HG03565 (cell line): ENCODE data around the gene PRRT4.

Source experiments
- ATAC-seq: cut with Tn5 transposase; IDR thresholded peaks from one replicate; pipeline ENCODE4 v1.9.1; 2021; ENCODE audit warnings: mild to moderate bottlenecking, moderate library complexity; ENCODE audit not compliant: unreplicated experiment

The PRRT4 gene

DNA sequence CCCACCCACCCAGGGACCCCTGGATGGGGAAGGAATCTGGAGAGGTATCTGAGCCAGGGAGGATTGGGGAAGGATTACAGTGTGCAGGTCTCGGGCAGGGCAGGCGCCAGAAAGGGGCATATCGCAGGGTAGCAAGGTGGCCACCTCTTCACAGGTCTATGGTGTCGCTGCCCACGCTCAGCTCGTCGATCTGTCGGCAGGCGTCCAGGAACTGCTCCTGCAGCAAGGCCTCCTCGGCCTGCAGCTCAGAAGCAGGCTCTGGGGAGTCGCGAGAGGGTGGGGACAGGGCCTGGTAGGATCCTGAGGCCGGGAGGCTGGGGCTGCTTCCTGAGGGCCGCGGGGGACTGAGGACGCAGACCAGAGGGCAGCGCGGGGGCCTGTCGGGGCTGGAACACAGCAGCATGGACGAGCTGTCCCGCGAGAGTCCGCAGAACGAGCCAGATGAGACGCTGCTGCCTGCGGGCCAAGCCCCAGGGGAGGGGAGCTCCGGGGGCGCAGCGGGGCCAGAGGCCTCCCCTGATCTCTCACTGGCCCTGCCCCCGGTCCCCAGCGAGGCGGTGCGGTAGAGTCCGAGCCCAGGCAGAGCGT, 10.7 kb downstream of the PRRT4 start:
- no peak for ATAC-seq

DNA sequence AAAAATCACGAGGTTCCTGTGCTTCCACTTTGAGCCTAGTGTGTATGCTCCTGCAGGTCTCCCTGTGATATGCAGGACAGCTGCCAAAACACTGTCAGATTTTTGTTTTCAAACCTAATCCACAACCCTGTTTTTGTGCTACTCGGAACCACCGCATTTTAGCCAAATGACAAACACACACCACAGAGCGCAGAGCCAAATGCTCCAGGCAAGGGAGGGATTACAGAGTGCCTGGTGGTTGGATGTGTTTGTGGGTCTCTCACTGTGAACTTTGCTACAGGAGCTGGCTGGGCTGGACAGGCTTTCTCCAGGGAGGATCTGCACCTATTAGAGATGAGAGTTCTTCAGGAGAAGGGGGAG, 12.0 kb downstream of the PRRT4 start:
- ATAC-seq: no peak

DNA sequence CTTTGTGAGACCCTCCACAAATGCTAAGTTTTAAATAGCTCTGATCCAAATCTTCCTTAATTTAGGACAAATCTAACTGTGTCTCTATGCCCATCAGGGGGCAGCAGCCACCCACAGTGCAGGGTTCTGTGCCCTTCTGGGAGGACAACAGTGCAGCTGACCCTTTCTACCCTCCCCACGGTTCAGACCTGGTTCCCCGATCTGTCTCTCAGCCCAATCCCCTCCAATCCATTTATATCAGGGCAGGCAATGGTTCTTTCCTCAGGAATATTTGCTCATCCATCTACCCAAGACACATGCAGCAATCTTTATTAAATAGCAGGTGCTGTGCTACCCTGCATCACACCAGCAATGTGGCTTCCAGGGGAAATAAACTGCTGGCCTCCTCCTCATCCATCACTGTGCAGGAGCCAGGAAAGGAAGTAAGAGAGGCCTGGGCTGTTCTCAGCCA, 13.8 kb downstream of the PRRT4 start:
- ATAC-seq: no peak

DNA sequence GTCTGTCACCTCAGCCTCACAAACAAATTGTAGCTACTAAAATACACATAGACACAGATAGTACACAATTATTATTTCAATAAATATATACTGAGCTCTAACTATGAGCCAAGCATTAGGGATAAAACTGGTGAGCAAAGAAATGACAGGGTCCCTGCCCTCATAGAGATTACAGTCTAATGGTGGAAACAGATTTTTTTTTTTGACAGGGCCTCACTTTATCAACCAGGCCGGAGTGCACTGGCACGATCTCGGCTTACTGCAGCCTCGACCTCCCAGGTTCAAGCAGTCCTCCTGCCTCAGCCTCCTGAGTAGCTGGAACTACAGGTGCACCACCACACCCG, 17.1 kb downstream of the PRRT4 start:
- ATAC-seq: no peak

DNA sequence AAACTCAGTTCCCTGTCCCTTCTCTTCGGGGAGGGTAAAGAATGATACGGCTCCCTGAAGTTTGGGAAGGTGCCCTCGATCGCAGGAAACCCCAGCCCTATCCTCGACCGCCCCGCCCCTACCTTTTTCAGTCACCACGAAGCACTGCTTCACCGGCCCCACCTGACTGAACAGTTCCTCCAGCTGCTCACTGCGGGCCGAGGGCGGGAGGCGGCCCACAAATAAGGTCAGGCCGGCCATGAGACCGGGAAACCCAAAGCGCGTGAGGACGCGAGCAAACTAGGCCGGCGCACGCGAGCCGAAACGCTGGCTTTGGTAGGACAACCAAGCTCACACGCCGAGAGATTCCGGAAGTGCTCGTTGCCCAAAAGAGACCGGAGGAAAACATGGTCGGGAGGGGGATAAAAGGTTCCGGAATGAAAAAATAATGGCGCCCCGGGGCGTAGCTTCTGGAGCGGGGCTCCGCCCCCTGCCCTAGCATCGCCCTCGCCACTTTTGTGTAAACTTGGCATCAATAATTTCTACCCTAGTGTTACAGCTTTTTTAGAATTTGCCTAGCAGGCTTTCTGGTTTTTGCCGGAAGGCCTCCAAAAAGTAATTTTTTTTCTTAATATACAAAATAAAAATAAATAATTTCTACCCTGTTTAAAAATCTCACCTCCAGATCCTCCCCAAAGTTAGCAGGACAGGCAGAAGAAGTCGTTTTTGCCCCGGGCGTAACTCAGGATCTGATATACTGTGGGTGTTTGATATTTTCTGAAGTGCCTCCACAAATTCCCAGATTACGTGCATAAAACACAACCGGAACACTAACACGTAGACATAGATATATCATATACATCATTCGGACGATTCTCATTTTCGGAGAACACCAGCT, 17.7 kb downstream of the PRRT4 start, which contains the start of gene RBM28:
Gene RBM28, minus strand, starts transcription at position 355 of the 877 bp plus-strand sequence. Its CDS starts 115 bp downstream, at position 240.
- ATAC-seq: peak; percentile 86

DNA sequence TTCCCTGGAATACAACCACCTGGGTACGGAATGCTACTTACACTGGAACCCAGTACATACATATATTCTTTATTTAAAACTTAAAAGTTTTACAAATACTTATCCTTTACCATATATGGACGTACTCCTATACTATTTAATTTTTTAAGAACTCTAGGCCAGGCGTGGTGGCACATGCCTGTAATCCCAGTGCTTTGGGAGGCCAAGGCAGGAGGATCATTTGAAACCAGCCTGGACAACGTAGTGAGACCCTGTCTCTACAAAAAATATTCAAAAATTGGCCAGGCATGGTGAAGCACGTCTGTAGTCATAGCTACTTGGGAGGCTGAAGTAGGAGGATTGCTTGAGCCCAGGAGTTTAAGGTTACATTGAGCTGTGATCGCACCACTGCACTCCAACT, 19.8 kb downstream of the PRRT4 start:
- ATAC-seq: no peak

DNA sequence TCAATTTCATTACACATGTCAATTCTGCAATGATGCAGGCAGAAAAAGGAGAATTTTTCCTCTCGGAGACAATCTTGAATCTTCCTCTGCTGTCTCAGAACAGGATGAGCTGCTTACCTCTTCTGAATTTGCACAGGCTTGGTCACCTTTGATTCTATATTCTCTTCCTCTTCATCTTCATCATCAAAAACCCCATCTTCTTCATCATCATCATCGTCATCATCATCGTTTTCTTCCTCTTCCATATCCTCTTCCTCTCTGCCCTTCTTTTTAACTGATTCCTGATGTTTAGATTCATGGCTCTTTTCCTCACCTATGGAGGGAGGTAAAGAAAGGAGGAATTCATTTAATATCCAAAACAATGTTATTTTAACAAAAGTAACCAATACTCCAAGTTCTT, 25.8 kb downstream of the PRRT4 start:
- ATAC-seq: no peak

DNA sequence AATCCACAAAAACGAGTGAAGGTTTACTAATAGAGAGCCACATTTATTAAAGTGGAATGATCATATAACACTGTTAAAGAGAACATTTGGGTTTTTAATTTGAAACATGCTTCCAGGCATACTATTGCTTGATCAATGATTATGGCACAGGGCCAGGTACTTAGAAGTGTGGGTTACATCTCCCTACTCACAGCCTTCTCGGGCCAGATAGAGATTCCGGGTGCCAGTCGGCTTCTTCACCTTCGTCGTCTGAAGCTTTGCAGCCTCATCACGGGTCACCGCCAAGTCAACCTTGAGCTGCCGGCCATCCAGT, 37.2 kb downstream of the PRRT4 start:
- ATAC-seq: no peak

DNA sequence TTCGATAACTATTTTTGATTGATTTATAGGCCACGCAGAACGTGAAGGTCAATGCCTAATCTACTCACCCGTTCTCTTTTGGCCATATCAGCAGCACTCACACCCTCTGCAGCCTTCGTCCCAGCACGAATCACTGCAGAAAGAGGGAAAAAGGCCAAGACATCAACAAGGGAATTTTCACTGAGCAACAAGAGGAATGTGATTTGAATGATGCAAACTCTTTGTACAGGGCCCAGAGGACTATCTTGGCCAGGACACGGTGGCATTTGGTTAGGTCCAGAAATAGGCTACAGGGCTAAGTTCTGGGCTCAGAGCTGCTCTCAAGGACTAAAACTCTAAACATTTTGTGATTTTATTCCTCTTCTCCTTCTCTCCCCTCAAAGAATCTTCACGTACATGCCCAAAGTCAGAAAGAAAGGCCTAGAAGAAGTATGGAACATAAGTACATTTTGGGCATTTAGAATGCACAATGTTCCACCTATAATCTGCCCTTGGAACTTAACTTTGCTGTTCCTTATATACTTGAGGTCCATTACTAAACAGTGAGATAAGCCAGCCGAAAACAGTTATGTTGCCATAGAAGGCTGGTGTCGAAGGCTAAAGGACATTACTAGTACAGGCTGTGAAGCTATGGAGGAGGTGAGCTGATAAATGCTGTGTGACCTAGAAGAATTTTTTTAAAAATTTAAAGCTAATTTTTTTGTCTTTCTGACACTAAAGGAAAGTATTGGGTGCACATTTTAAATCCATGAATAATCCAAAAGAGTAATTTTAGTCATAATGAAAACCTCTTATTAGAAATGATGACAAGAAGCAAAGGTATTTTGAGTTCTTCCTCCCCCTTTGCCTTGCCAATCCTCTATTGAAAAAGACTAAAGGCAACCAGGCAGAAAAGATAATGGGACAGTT, 37.8 kb downstream of the PRRT4 start:
- no peak for ATAC-seq

DNA sequence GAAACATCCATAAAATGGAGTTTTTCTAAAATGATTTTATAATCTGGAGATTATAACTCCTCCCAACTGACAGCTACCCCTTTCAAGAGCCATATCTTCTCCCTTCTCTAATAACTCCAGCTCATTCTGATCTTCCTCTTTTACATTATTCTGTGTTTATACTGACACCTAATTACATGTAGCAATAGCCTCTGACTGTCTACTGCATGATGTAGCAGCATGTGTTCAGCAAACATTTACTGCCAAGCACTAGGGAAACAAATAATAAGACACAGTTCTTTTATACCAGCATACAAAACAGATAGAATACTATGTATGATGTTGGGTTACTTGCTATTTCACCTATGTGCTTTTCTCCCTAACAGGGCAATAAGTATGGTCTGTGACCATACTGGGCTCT, 38.5 kb downstream of the PRRT4 start:
- no peak for ATAC-seq

DNA sequence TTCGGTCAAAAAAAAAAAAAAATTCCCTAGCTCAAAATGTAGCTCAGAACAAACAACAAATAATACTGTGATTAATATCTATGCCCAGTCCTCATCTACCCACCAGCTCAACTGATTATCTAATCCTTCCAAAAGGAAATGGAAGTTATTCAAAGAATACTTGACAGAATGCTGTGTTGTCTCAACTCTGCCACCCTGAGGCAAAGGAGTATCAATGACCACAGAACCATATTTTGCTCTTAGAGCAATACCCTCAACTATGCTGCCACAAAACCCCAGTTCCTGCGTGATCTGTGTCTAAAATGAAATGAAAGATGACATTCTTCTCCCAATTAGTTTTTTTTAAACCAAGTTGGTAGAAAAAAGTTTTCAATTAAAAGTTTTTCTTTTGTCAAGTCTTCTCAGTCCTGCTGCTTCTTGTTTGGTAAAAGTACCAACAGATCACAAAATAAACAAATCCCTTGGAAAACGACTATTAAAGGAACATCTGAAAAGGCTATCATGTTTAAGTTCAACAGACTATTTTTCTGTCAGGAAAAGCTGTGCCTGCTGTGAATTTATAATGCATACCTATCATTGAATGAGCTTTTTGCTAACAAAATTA, 39.3 kb downstream of the PRRT4 start:
- ATAC-seq: peak; percentile 40

DNA sequence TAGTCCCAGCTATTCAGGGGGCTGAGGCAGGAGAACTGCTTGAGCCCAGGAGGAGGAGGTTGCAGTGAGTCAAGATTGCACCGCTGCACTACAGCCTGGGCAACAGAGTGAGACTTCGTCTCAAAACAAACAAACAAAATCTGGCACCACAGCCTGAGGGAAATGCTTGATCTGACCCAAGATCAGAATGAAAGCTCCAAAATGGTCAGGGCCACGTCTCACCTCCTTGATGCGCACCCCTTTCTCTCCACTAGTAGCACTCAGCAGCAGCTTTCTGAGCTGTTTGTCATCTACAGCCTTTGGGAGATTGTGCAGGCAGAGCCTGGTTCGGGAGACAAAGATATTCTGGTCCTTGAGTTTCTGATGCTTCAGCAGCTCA, 40.5 kb downstream of the PRRT4 start:
- ATAC-seq: no peak

DNA sequence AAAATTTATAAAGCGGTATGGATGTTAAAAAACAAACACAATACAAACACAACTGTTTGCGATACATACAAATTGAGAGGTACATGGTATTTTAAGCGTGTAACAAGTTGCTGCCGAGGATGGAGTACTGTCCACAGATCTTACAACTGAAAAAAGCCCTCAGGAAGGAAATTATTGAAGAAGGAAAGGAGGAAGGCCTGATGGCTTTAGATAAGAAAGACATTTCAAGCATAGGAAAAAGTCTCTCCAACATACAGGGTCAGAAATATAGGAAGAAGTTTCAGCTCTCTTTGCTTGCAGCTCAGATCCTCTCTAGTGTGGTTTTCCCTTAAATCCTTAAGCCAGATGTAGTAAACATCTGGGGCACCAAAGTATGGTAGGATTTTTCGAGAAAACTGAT, 42.8 kb downstream of the PRRT4 start:
- no peak for ATAC-seq

DNA sequence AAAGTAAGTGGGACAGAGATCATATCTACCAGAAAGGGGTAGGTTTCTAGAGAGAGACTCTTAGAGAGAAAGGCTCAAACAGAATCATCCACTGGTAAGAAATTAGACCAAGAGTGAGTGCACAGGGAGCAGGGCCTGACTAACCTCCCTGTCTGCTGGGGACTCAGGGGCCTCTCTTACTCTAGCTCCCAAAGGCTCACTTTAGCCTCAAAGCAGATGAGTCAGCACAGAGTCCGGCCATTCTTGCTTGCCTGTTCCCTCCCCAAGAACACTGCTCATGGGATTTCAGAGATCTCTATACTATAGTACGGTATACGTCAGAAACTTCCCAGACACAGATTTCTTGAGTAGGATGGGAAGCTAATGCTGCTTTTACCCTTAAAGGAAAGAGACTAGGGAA, 50.5 kb downstream of the PRRT4 start:
- ATAC-seq: no peak

DNA sequence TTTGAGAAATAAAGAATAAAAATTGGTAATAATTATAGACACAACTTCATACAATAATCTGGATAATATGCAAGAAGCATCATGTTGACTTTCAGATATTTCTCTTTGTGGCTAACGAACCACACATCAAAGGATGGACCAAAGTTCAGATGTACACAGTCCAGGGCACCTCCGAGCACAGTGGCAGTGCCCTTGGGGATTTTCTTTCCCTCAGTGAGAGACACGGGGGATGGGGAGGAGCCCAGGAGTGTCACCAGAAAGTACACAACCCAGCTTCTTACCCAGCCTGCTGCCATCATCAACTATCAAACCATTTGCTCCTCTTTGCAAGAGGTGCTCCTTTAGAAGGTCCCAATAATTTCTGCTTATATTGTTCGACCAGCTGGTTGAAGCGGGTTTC, 51.0 kb downstream of the PRRT4 start:
- ATAC-seq: no peak

DNA sequence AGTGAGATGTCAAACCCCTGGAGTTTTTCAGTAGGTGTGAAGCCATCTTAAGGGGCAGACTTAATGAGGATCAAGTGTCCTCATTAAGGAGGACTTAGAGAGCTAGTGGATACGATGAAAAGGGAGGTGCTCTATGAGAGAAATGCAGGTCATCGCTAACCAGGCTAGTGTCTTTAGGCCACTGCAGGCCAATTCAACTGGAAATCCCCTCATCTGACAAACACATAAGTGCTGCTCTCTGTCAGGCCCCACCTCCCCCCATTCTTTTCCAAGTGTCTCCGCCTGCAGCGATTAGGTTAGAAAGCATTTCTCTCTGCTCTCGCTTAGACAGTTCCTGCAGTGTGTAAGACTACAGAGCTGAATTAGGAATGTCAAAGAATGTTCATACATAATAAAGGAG, 51.5 kb downstream of the PRRT4 start:
- no peak for ATAC-seq

DNA sequence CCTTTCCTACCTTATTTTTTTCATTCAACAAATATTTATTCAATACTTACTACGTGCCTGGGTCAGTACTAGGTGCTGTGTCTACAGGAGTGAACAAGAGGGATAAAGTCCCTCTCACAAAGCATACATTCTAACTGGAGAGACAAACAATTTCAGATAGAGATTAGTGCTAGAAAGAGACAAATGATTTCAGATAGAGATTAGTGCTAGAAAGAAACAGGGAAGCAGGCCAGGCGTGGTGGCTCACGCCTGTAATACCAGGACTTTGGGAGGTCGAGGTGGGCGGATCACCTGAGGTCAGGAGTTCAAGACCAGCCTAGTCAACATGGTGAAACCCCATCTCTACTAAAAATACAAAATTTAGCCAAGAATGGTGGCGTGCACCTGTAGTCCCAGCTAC, 52.4 kb downstream of the PRRT4 start:
- ATAC-seq: no peak

DNA sequence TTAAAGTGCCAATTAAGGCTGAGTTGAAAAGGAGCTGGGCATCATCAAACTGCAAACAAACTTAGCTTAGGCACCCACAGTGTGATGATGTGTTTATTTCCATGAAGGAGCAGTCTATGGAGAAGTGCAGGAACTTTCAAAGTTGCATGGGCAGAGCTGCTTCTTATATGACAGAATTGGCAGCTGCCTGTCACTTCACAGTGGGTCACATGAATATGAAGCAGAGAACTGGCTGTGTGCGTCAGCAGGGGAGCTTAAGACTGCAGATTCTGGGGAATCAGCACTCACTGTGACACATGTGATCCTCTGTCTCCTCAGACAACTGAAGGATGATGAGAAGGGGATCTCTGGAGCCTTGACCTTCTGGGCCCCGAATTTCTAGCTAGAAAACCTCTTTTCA, 54.4 kb downstream of the PRRT4 start:
- no peak for ATAC-seq

DNA sequence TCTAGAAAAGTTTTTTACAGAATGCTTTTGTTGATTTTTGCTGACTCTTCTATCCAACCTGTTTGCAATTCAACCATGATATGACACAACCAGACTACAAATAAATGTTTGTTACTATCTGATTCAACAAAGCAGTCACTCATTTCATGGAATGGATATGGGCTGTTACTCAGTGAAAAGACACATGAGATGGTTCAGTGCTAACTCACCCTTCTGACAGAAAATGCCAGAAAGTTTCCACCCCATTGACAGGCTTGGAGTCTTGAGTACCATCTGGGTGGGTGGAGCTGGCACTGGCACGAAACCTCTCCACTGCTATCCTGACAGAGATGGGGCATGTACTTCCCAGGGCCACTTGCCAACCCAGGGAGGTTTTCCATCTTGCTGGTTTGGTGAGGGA, 57.3 kb downstream of the PRRT4 start:
- ATAC-seq: no peak

DNA sequence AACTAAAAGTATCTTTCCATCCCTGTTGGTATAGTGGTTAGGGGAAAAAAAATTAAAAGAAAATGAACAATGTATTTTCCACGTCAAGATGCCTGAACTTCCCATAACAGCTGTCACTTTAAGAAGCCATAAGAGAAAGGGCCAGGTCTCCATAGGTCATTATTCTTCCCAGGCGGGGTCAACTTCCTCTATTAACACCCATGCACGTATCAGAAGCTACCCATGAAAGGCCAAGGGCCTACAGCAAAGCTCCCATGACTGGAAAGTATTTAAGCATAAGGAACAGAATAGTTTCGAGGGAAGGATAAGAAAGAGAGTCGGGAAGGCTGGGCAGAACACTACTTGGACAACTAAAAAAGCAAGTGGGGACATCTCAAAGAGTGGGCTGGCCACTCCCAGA, 57.8 kb downstream of the PRRT4 start:
- no peak for ATAC-seq

DNA sequence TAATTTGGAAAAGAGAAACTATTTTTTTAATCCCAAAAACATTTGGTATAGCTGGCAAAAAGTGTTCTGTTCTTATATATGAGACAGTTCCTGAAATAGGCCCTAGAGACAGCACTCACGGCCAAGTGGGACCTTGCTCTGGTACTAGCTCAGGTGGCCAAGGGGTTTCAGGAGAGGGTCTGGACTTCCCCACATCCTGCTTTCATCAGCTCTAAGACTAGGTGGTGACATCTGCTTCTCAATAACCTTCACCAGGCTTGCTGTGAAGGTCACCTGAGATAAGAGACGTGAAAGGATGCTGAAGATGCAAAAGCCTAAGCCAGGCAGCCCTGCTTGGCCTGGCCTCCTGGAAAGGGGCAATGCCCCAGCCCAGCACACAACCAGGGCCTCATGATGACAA, 58.4 kb downstream of the PRRT4 start:
- ATAC-seq: no peak
